ENCODE results near the gene GSN.
A peak's percentile ranks its signal among the peaks of the same experiment; 100 is the strongest.

The GSN gene

DNA sequence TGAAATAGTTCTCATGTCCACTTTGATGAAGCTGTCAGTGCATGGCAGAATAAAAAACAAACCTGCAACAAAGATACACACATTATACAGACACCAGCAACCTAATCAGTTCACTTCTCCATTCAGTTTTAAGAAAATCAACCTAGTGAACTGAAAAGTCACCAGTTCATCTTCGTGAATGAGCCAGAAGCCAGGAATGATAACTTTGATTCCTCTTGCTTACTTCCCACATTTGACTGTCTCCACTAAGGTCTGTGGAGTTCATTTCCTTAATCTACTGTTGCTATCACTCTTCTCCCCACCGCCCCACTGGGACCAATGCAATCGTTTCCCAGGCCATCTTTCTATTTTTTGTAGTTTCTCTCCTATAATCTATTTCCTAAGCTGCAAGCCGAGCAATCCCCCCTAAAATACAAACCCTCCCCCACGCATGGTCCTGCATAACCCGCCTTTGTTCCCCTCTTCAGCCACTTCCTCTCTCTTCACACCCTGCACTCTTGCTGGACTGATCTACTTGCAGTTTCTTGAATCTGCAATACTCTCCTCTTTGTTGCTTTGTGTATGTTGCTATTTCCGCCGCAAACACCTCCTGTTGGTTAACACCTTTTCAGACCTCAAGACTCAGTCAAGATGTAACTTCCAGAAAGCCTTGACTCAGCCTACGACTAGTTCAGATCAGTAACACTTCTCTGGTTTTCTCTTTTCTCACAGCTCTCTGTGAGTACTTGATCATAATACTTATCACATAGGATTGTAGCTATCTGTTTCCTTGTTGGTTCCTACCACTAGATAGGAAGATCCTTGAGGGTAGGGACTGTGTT lies 85.5 kb downstream of the GSN start:
- DNase-seq = peak; percentile 40 to 47

DNA sequence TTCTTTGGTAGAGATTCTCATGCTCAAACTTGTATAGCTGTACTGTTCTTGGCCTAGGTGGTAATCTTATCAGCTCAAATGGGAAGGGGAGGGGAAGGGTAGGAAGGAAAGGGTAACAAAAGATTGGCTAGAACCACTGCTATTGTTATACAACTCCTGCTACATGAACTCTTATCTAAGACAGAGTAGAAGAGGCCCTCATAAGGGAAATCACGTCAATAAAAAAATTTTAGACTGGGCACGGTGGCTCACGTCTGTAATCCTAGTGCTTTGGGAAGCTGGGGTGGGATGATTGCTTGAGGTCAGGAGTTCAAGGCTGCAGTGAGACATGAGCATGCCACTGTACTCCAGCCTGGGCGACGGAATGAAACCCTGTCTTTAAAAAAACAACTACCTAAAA lies 86.2 kb downstream of the GSN start:
- no peak for DNase-seq

DNA sequence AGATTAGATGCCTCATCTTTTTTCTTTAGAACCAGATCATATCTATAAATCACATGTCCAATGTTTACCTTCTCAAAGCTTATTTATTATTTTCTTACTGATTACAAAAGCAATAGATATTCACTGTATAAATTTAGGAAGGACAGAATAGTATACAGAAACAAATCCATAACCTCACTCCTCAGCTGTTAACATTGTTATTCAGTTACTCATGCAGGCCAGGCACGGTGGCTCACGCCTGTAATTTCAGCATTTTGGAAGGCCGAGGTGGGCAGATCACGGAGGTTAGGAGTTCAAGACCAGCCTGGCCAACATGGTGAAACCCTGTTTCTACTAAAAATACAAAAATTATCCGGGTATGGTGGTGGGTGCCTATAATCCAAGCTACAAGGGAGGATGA lies 86.8 kb downstream of the GSN start:
- no peak for DNase-seq

DNA sequence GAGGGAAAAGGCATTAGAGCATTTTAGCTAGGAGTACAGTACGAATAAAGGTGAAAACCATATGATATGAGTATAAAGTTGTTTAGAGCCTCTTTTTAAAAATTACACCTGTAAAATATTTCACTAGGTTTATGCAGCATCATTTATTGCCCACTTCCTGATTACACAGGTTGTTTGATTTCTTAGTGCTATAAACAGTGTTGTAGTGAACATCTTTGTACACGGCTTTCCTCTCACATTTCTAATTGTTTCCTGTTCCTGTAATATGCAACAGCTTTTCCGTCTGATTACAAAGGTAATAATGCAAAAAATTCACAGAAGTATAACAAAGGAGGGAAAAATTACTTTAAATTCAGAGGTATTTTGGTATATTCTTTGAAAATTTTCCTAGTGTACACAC lies 89.0 kb downstream of the GSN start:
- no peak for DNase-seq

DNA sequence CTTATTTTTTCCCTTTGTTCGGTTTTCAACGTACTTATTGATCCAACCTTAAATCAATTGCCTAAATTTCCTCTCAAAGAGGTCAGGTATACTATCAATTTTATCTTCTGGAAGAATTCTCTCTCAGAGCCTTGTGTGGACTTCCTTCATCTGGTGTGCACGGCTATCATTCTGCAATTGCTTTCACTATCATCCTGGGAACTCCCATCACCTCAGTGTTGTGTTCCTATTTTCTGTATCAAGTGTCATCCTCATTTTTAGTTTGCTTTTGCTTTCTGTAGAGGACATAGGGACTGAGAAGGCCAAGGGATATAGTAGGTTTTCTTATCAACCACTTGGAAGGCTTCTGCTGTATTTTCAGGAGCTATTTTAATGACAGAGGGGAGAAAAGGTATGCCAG lies 90.8 kb downstream of the GSN start:
- peak; percentile 27 to 33 for DNase-seq

DNA sequence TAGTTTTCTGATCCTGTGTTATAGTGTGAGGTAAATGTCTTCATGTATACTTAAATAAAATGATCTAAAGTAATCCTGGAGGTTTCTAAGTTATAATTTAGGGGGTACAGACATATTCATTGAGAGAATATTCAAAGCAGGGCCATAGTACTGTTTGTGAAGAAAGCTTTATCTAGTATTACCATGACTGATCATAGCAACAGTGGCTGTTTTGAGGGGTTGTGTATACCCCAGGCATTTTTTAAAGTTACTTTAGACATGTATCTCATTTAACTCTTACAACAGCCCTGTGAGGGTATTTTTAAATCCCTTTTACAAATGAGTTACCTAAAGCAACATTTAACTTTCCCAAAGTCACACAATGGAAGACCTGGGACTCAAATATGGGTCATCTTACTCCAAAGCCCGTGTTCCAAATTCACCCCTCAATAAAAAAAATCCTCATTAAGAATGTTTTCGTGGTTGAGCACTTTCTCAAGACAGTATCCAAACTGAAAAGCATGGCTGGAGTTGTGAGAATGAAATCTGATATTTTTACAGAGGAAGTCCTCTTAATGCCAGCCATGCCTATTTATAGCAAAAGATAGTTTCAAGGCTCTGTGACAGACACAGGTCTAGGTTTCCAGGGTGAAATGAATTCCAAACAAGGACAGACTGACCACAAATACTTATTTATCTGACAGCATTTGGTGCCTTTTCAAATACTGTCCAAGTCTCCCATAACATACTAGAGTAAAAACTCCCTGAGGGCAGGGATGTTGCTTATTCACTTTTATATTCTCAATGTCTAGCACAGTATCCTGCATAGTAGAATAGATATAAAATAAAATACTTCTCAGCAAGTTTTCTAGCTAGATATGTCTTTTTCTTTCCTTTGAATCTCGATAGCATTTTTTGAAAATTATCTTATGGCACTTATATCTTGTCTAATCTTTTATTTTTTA lies 91.7 kb downstream of the GSN start:
- no peak for DNase-seq

DNA sequence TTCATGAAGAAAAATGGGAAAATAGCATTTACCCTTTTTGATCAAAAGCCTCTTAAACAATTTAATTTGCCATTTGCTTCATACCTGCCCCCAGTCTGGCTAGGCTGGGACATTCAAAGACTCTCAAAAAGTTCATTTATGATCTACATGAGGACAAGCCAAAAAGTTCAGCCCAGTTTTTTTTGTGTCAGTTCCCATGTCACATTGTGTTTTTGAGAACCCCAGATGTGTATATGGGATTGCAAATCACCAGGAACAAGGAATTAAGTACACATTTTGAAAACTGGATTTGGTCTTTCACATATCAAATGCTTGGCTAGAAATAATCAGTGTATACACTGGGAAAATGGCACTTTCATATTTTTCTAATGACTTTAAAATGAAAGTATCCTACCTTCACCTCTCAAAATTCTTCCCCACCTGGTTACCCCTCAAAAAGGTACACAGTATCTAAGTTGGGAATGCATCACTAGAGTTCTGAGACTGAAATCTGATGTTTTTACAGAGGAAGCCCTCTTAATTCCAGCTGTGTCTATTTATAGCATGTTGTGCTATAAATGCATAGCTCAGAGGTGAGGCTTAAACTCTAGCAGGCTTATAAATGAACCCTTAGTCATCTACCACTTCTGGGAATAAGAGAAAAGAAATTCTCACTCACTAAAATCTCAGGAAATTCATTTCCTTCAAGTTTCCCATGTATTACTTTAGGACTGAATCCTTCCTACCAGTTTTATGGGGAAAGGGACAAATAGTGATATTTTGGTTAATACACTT lies 92.8 kb downstream of the GSN start:
- no peak for DNase-seq

DNA sequence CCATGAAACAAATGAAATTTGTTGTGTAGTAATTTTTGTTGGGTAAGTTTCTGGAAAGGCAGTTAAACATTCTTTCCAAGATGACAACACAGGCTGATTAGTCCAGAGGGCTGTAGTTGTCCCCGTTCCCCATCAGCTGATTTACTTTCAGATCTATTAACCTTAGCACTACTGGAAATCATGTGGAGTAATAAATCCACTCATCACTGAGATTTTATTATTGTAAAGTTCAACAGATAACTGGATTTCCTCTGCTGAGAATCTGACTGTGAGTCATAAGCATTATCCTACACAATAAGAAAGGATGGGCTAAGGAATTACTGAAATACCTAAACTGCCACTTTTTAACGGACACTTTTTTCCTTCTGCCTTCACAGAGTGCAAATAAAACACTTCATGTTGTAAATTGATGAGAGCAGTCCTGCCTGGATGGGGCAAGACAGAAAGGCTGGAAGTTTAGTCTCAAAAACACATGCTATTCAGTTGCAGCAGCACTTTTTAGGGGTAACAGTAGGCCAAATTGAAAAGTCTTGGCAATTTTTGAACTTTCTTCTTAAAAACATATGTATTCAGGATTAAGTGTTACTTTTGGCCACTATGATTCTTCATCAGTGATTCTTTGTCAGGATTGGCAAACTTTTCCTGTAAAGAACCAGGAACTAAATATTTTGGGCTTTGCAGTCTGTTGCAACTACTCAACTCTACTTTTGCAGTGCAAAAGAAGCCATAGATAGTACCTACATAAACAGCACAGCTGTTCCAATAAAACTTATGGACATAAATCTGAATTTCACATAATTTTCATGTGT lies 95.1 kb downstream of the GSN start:
- DNase-seq = peak; percentile 67 to 84

DNA sequence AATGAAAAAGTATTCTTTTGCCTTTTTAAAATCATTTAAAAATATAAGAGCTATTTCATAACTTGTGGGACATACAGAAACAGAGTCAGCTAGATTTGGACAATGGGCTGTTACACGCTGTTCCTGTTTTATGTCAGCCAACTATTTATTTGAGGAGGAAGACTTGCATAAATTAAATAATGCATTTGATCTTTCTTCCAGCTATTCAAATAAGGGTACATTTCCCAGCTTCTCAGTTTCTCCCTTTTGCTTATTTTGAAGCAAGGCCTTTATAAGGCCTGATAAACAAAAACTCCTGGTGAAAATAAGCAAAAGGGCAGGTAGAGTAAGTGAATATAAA lies 95.6 kb downstream of the GSN start:
- DNase-seq = peak in 1 of 2 donors; percentile 39

DNA sequence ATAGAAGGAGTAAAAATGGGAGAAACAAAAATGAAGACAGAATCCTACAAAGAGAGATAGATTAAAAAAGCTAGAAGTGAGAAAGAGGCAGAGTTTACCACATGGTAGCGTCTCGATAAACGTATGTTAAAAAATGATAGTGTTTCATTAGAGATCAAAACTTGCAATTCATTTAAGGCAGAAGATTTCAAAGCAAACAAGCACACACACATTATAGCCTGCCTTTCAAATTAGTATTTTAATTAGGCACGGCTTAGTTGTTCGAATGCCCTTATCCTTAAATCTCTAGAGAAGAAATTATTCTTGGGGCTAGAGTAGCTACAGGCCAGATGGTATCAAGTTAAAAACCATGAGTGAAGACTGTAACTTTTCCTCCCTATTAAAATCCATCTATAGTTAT lies 96.1 kb downstream of the GSN start:
- no peak for DNase-seq

DNA sequence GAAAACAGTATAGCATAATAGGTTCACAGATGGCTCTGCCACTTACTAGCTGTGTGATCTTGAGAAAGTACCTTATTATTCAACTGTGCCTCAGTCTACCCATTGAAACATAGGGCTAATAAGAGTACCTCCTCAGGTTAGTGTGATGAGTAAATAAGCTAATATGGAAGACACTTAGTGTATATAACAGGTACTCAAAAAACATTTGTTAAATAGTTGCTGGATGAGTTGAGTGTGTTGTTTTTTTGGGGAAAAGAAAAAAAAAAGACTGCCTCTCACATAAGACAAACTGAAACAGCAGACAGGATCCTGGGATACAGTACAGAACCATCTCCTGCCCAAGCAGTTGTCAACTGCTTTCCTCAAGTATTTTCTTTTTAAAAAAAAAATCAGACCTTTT lies 96.9 kb downstream of the GSN start:
- DNase-seq = no peak

DNA sequence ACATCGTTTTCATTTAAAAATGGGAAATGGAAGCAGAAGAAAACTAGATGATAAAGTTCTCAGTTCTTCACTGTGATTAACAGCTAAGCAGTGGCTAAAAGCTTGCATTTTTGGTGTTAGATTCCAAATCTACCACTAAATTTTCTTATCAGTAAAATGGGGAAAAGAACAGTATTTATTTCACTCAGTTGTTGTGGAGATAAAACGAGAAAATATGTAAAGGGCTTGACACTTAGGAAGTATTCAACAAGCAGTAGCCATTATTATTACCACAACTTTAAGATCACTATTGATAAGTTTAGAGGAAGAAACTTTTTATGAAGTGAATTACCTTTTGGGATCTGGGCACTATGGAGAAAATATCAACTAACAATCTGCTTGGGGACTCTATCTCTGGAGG lies 97.6 kb downstream of the GSN start:
- no peak for DNase-seq

DNA sequence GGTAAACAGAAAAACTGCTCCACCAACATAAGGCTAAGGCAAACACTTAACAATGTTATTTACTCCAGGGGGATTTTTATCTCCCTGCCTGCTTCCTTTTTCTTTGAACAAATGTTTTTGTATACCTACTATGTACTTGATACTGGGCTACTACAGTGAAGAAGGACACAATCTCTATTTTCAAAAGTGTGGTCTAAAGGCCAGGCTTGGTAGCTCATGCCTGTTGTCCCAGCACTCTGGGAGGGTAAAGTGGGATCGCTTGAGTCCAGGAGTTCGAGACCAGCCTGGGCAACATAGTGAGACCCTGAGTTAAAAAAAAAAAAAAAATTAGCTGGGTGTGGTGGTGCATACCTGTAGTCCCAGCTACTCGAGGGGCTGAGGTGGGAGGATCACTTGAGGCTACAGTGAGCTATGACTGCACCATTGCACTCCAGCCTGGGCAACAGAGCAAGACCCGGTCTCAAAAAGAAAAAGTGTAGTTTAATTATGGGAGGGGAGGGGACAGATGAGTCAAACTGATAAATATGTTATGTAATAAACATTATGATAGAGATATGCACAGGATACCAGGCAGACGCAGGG lies 98.7 kb downstream of the GSN start:
- DNase-seq = no peak

DNA sequence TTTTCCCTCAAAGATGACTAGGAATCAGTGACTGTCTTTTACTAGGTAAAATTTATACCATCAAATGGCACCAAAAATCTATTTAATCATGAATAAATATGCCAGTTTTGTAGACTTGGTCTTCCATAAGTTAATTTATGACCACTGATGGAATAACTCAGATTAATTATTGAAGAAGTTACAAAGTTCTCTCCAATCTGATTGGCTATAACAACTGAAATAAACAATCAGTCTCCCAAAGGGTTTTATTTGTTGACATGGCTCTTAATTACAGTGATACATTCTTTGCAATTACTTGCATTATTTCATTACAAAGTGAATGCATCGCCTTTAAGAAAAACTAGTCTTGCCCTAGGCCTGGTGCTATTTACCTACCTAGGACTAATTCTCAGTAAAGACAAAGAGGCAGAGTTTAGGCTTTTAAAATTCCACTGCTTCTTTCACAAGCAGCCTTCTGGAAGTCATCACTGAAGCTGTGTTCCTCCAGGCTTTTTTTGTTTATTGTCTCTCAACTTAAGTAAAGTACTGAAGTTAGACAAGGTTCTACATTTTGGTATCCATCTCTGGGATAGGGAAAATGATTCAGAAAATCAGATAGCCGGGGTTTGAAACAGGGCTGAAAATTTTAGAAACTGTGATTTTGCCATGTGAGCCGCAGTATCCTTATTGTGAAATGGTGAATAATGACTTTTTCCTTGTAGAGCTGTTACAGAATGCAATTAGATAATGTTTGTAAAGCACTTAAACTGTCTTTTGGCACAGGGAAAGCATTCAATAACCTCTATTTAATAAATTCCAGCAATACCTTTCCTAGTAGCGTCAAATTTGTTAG lies 99.6 kb downstream of the GSN start:
- no peak for DNase-seq

DNA sequence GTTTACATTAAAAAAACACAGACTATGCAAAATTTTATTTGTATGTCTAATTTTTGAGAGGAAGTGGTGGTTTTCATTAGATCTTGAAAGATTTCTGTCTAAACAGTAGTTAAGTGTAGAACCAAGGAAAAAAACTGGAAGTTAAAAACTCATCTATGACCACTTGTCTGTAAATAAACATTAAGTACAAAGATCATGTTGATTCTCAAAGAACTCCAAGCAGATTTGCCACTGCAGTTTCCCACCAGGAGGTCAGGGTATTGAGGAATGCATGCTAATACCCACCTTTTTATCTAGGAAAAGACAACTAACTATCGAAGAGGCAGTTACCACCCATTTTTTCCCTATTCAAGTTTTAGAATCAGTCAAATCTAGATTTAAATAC lies 100.2 kb downstream of the GSN start:
- DNase-seq = peak in 1 of 2 donors; percentile 52

DNA sequence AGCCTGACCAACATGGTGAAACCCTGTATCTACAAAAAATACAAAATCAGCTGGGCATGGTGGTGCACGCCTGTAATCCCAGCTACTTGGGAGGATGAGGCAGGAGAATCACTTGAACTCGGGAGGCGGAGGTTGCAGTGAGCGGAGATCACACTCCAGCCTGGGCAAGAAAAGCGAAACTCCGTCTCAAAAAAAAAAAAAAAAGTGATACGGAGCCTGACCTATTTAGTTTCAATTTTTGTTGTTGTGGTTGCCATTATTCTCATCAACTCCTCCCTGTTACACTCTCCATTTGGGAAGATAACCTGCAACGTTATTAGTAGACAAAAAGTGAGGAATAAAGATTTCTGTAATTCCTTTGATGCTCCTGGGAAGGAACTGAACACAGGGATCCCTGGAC lies 100.8 kb downstream of the GSN start:
- no peak for DNase-seq

DNA sequence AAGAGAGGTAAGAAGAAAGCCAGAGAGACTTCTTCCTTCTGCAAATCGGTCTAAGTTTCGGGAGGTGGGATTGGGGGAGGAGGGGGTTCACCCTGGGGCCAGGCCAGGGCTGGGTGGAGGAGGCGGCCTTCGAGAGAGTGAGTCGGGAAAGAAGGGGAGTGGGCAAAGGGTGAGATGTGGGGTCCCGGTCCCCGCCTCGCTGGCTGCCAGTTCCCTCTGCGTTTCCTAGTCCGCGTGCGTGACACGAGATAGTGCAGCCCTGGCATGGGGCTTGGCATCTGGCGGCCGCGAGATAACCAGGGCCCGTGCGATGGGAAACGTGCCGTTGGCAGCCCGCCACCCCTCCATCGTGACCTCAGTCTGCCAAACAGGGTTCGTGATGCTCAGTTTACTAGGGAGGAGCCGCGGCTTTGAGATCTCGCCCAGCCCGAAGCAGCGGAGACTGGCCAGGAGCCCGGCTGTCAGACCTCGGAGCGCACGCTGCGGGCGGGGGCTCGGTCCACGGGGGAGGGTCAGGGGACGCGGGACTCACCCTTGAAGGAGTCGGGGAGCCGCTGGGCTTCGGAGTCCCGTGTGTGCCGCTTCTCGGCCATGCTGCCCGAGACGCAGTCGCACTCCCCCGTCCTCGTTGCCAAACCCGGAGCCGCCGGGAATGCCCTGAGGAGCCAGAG lies 101.8 kb downstream of the GSN start, which contains the start of gene STOM:
Gene STOM, minus strand, starts transcription at position 656 of the 671 bp plus-strand sequence. Its CDS starts 63 bp downstream, at position 593.
- DNase-seq = no peak

DNA sequence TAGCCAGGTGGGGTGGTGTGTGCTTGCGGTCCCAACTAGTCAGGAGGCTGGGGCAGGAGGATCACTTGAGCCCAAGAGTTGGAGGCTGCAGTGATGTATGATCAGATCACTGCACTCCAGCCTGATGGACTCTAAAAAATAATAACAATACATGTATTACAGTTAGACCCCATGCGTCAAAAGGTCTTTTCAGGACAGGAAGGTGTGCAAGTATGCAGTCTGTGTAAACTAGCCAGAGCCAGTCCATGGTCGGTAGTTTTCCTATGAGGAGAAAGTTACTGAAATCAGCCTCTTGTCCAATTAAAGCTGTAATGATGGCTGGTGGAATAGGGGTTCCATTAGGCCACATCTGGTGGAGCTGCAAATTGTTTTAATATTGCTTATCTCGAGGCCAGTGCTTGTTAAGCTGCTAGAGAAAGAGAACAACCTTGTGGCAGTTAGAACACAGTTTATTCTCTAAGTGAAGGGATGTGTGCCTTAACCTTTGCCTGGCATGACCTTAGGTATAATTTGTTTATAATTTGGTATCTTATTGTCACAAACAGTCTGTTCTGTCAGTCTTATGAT lies 103.6 kb downstream of the GSN start:
- DNase-seq = no peak

DNA sequence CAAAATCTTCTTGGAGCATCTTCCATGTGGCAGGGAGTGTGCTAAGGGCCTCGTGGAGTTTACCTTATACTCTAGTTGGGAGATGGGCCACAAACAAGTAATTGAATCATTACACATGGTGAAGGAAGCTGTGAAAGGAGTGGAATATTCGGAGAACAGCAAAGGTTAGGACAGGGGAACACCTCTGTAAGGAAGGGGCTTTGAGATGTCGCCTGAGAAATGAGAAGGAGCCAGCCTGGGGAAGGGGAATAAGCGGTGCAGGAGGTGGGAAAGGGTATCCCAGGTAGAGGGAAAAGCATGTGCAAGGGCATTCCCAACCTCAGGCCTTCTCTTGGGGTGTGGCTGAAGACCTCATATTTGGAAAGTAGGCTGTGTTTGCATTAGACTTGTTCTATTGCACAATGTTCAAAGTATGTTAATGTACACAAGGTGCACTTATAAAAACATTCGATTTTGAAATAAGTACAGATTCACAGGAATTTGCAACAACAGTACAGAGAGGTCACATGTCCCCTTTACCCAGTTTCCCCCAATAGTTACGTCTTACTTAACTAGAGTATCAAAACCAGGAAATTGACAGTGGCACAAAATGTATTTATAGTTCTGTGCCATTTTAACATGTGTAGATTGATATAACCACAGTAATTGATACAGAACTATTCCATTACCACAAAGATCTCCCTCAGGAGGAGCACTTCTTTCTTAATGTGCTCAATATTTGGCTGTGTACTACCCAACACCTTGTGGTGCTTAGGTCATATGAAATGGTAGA lies 104.5 kb downstream of the GSN start:
- peak in 1 of 2 donors; percentile 17 for DNase-seq

Measured in inflammatory macrophage (primary cell).